ENCODE results near the gene LBX2. TPM values are rescaled to one million over a fixed set of nuclear protein-coding genes. Genes with fewer than 3 reads are reported as not detected.
A peak's percentile ranks its signal among the peaks of the same experiment; 100 is the strongest.

LBX2 gene
- polyA plus RNA-seq, 1 of the 3 experiments (the other 2 are of a cell fraction) = 0.03 TPM

DNA sequence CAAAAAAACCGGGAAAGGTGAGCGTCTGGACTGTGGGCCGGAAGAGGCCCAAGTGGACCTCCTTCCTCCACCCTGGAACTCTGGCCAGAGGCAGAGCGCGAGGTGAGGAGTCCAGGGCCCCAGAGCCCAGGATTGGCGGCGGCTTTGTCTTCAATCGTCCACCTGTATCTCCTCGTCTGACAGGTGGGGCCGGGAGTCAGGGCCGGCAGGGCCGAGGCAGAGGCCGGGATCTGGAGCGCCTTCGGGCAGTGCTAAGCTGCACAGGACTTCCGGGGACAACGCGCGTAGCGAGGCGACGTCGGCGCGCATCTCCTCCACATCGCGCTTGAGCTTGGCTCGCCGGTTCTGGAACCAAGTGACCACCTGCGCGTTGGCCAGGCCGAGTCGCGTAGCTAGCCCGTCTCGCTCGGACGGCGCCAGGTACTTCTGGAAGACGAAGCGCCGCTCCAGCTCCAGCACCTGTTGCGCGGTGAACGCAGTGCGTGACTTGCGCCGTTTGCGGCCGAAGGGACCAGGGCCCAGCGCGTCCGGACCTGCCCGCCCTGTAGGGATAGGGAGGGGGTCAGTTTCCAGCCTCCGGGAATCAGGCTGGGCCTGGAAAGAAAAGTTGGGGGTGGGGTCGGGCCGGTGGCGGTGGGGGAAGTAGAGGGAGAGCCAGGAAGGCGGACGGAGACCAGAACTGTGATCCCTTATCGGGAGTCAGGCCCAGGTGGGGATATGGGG lies 1.5 kb downstream of the LBX2 start:
- H3F3A ChIP-seq (replicated peaks; ENCODE audit: insufficient read depth) = peaks cover 3% of the 10 kb centered on the region
- no peaks in the 10 kb centered on the region for H3K27me3 ChIP-seq (ENCODE audit: insufficient read depth)
- H3K9ac ChIP-seq = no peak overlapping the region
- 71% methylated on average over 53 of the region's 61 CpGs for WGBS (ENCODE audit: low lambda C conversion rate)
- no peaks in the 10 kb centered on the region for H3K79me2 ChIP-seq (ENCODE audit: insufficient read depth)
- H3K27ac ChIP-seq (ENCODE audit: low read depth in 2 of 2, low read length in 1 of 2) = no peak overlapping the region
- DNase-seq = peak; percentile 35
- H3K36me3 ChIP-seq (replicated peaks in 1 of 2; ENCODE audit: control insufficient read depth in 1 of 2, insufficient read depth in 2 of 2, low read length in 1 of 2) = peaks cover 0 to 15% of the 10 kb centered on the region in 2 experiments
- POLR2A ChIA-PET = no interaction called here
- H3K4me1 ChIP-seq (ENCODE audit: control insufficient read depth in 1 of 2, insufficient read depth in 2 of 2, low read depth in 1 of 2, low read length in 1 of 2) = peaks cover 0 to 22% of the 10 kb centered on the region in 2 experiments; a peak in 1 of 4 replicates
- H3K4me2 ChIP-seq = no peak overlapping the region
- no peaks in the 10 kb centered on the region for H3K9me3 ChIP-seq
- no peak overlapping the region for H2AFZ ChIP-seq (ENCODE audit: low read depth)
- CTCF ChIA-PET = interaction anchor here (2.8 to 4.6 kb wide), 3 partner anchors 9 to 89 kb away, joined by 12 to 32 read pairs (median 19); partner anchors contain the start of genes CCDC142, PCGF1 and TTC31
- H3K4me3 ChIP-seq (ENCODE audit: low read depth in 2 of 2, low read length in 1 of 2) = no peak overlapping the region
- H3K9me2 ChIP-seq = no peaks in the 10 kb centered on the region
- TF ChIP-seq POLR2AphosphoS5 (IDR thresholded peaks at IDR 0.05; ENCODE audit: low read depth, low read length) (0 out of 2 replicates have a peak, but pooled peaks have one; percentile 18), EZH2phosphoT487 (IDR thresholded peaks at IDR 0.05; ENCODE audit: borderline replicate concordance, low read depth) (no peak)
- TF ChIP-seq, protein P1, sequence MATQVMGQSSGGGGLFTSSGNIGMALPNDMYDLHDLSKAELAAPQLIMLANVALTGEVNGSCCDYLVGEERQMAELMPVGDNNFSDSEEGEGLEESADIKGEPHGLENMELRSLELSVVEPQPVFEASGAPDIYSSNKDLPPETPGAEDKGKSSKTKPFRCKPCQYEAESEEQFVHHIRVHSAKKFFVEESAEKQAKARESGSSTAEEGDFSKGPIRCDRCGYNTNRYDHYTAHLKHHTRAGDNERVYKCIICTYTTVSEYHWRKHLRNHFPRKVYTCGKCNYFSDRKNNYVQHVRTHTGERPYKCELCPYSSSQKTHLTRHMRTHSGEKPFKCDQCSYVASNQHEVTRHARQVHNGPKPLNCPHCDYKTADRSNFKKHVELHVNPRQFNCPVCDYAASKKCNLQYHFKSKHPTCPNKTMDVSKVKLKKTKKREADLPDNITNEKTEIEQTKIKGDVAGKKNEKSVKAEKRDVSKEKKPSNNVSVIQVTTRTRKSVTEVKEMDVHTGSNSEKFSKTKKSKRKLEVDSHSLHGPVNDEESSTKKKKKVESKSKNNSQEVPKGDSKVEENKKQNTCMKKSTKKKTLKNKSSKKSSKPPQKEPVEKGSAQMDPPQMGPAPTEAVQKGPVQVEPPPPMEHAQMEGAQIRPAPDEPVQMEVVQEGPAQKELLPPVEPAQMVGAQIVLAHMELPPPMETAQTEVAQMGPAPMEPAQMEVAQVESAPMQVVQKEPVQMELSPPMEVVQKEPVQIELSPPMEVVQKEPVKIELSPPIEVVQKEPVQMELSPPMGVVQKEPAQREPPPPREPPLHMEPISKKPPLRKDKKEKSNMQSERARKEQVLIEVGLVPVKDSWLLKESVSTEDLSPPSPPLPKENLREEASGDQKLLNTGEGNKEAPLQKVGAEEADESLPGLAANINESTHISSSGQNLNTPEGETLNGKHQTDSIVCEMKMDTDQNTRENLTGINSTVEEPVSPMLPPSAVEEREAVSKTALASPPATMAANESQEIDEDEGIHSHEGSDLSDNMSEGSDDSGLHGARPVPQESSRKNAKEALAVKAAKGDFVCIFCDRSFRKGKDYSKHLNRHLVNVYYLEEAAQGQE (IDR thresholded peaks at IDR 0.05; ENCODE audit: low read depth, low read length) = no peak
- H4K20me1 ChIP-seq (ENCODE audit: insufficient read depth) = no peaks in the 10 kb centered on the region

DNA sequence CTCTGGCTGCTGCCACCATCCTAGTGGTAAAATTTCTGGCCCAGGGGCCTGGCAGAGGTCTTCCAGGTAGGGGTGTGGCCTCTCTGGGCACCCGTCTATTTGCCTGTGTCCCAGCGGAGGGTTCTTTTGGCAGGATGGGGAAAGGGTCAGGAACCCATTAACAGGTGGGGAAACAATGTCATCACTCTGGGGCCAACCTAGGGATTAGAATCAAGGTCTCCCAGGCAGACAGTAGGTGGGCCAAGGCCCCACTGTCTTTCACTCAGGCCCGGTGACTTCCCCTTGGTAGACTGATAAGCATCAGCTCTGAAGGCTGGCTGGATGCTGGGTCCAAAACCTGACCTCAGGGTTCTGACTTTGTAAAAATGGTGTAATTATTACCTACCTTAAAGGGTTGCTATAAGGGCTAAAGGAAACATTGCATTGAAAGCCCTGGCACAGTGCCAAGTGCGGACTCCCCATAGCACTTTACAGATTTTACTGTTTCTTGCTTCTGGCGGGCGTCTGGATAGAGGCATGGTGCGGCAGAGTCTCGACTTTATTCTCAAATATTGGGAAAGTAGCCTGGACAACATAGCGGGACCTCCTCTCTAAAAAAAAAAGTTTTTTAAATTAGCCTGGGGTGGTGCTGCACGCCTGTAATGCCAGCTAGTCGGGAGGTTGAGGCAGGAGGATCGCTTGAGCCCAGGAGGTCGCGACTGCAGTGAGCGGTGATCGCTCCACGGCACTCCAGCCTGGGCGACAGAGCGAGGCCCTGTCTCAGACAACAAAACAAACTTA lies 2.2 kb downstream of the LBX2 start:
- no peak for TF ChIP-seq FOXM1 (IDR thresholded peaks at IDR 0.05; ENCODE audit: low read depth)
- TF ChIP-seq GATA2 (CRISPR knock-in tag; IDR thresholded peaks at IDR 0.05) = no peak
- TF ChIP-seq, protein P2, sequence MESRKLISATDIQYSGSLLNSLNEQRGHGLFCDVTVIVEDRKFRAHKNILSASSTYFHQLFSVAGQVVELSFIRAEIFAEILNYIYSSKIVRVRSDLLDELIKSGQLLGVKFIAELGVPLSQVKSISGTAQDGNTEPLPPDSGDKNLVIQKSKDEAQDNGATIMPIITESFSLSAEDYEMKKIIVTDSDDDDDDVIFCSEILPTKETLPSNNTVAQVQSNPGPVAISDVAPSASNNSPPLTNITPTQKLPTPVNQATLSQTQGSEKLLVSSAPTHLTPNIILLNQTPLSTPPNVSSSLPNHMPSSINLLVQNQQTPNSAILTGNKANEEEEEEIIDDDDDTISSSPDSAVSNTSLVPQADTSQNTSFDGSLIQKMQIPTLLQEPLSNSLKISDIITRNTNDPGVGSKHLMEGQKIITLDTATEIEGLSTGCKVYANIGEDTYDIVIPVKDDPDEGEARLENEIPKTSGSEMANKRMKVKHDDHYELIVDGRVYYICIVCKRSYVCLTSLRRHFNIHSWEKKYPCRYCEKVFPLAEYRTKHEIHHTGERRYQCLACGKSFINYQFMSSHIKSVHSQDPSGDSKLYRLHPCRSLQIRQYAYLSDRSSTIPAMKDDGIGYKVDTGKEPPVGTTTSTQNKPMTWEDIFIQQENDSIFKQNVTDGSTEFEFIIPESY (IDR thresholded peaks at IDR 0.05; ENCODE audit: borderline replicate concordance, low read depth) = no peak
- TF ChIP-seq RXRA (IDR thresholded peaks at IDR 0.05; ENCODE audit: borderline replicate concordance, low read depth) = no peak
- no peak for TF ChIP-seq NRF1 (IDR thresholded peaks at IDR 0.05; ENCODE audit: low read depth, low read length)
- no peak for TF ChIP-seq MEF2A (IDR thresholded peaks at IDR 0.05; ENCODE audit: borderline replicate concordance, low read depth)
- peak; percentile 68 for TF ChIP-seq NFIC (IDR thresholded peaks at IDR 0.05; ENCODE audit: borderline replicate concordance)
- Histone ChIP-seq H3K9ac (no peak overlapping the region), H3K9me2 (no peaks in the 10 kb centered on the region), H3K4me1 (ENCODE audit: control insufficient read depth in 1 of 2, insufficient read depth in 2 of 2, low read depth in 1 of 2, low read length in 1 of 2) (peaks cover 0 to 22% of the 10 kb centered on the region in 2 experiments; a peak in 1 of 4 replicates), H3K27me3 (ENCODE audit: insufficient read depth) (no peaks in the 10 kb centered on the region), H2AFZ (ENCODE audit: low read depth) (no peak overlapping the region), H3K4me2 (no peak overlapping the region), H3K27ac (ENCODE audit: low read depth in 2 of 2, low read length in 1 of 2) (no peak overlapping the region), H4K20me1 (ENCODE audit: insufficient read depth) (no peaks in the 10 kb centered on the region), H3K4me3 (ENCODE audit: low read depth in 2 of 2, low read length in 1 of 2) (no peak overlapping the region), H3K9me3 (no peaks in the 10 kb centered on the region), H3F3A (replicated peaks; ENCODE audit: insufficient read depth) (peaks cover 3% of the 10 kb centered on the region), H3K79me2 (ENCODE audit: insufficient read depth) (no peaks in the 10 kb centered on the region), H3K36me3 (replicated peaks in 1 of 2; ENCODE audit: control insufficient read depth in 1 of 2, insufficient read depth in 2 of 2, low read length in 1 of 2) (peaks cover 0 to 23% of the 10 kb centered on the region in 2 experiments)
- ChIA-PET POLR2A (interaction anchor here (0.6 kb wide), 1 partner anchor 14 kb away, joined by 3 read pairs; the partner anchor contains the start of genes CCDC142 and TTC31), CTCF (interaction anchor here (2.8 to 4.6 kb wide), 2 partner anchors 10 to 15 kb away, joined by 12 to 32 read pairs; partner anchors contain the start of genes CCDC142, PCGF1 and TTC31)
- WGBS (ENCODE audit: low lambda C conversion rate) = 87% methylated on average over 17 of the region's 19 CpGs
- DNase-seq = no peak
